Nephron progenitor cell (in vitro differentiated cells): ENCODE measurements around the gene CAMSAP2.

Experiments
- DNase-seq: peaks from one replicate; pipeline ENCODE4 v3.0.0; 2021
- H3K27ac Mint-ChIP-seq: 2 replicates; pipeline ENCODE4 v1.8.0; 2021; ENCODE audit warnings: mild to moderate bottlenecking, moderate library complexity, mixed read lengths
- H3K27me3 Mint-ChIP-seq: 2 replicates; pipeline ENCODE4 v1.8.0; 2021; ENCODE audit warnings: mild to moderate bottlenecking, low read depth, mixed read lengths; ENCODE audit not compliant: poor library complexity
- H3K36me3 Mint-ChIP-seq: 2 replicates; pipeline ENCODE4 v1.8.0; 2021; ENCODE audit warnings: low read depth, mixed read lengths
- H3K4me1 Mint-ChIP-seq: 2 replicates; pipeline ENCODE4 v1.8.0; 2021; ENCODE audit warnings: mixed read lengths
- H3K4me3 Mint-ChIP-seq: 2 replicates; pipeline ENCODE4 v1.8.0; 2021; ENCODE audit warnings: mild to moderate bottlenecking, moderate library complexity, mixed read lengths
- H3K9me3 Mint-ChIP-seq: 2 replicates; pipeline ENCODE4 v1.8.0; 2021; ENCODE audit warnings: mild to moderate bottlenecking, moderate library complexity, mixed read lengths
- TF ChIP-seq, protein P1 (sequence below): fragments of 200-600 bp; sonication (generic); IDR thresholded peaks from 2 replicates; pipeline ENCODE4 v1.5.0; 2021; ENCODE audit warnings: antibody characterized with exemption

The CAMSAP2 gene

DNA sequence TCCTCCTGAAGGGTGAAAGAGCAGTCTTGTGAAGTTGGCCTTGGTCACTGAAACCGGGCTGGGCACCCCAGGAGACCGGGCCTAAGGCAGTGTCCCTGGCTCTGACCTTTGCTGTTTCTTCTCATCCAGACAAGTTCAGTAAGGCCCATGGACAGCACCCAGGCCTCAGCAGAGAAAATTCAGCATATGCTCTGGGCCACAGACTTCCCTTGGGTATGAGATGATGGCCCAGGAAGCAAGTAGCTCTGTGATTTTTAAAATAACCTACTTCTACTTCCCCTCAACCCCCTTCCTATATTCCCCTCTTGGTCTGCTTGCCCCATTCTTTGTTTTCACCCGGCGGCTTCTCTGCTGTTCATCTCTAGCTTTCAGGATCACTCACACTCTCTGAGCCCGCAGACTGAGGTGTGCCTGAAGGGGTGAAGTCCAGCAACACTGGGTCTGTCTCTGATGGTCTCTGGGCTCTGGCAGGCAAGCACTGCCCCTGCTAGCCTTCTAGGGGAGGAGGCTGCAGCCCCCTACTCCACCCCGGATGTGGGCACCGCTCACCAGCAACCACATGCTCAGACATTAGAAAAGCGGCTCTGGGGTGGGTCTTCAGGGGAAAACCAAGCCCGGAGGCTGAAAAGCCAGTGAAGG is 131.2 kb downstream of the CAMSAP2 start:
- peaks cover 4% of the 10 kb centered on the region for H3K36me3 Mint-ChIP-seq
- no peak overlapping the region for H3K4me3 Mint-ChIP-seq
- no peak overlapping the region for H3K27ac Mint-ChIP-seq
- H3K9me3 Mint-ChIP-seq, result no peaks in the 10 kb centered on the region
- peaks cover 41% of the 10 kb centered on the region for H3K4me1 Mint-ChIP-seq
- TF ChIP-seq, protein P1, sequence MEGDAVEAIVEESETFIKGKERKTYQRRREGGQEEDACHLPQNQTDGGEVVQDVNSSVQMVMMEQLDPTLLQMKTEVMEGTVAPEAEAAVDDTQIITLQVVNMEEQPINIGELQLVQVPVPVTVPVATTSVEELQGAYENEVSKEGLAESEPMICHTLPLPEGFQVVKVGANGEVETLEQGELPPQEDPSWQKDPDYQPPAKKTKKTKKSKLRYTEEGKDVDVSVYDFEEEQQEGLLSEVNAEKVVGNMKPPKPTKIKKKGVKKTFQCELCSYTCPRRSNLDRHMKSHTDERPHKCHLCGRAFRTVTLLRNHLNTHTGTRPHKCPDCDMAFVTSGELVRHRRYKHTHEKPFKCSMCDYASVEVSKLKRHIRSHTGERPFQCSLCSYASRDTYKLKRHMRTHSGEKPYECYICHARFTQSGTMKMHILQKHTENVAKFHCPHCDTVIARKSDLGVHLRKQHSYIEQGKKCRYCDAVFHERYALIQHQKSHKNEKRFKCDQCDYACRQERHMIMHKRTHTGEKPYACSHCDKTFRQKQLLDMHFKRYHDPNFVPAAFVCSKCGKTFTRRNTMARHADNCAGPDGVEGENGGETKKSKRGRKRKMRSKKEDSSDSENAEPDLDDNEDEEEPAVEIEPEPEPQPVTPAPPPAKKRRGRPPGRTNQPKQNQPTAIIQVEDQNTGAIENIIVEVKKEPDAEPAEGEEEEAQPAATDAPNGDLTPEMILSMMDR, result no peak
- no peak for DNase-seq
- peaks cover 14% of the 10 kb centered on the region for H3K27me3 Mint-ChIP-seq

DNA sequence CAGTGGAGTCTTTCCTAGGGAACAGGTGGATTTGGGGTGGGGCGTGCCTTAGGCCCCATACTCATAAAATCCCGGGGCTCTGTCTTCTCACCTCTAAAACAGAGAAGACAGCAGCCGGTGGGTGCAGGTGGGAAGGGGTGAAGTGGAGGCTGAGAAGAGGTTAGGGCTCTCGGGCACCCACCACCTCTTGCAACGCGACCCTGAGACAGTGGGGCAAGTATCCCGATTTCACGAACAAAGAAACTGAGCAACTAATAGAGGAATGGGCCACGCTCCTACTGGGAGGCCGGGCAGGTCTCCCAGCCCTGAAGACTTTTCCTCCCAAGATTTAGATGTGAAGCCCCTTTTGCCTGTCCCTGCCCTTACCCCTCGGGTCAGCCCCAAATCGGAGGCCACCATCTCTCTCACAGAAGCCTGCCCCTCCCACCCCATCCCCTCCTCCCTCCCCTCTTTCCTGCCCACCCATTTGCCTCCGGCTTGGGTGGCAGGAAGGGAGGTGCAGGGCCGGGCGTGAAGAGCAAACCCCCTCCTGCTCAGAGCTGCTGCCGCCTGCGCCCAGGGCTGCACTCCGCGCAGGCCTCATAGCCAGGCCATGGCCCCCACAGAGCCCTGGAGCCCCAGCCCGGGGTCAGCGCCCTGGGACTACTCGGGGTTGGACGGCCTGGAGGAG is 133.9 kb downstream of the CAMSAP2 start, which contains the start of gene GPR25:
Gene GPR25, plus strand, starts transcription at position 536 of the 670 bp plus-strand sequence. Its CDS starts 57 bp downstream, at position 593.
- TF ChIP-seq, protein P1, result no peak
- Mint-ChIP-seq H3K27me3 (peaks cover 19% of the 10 kb centered on the region), H3K9me3 (no peaks in the 10 kb centered on the region), H3K4me1 (peaks cover 25% of the 10 kb centered on the region), H3K4me3 (no peak within 1 kb of the TSS), H3K27ac (no peak within 1 kb of the TSS), H3K36me3 (no peaks in the 10 kb centered on the region)
- no peak for DNase-seq

DNA sequence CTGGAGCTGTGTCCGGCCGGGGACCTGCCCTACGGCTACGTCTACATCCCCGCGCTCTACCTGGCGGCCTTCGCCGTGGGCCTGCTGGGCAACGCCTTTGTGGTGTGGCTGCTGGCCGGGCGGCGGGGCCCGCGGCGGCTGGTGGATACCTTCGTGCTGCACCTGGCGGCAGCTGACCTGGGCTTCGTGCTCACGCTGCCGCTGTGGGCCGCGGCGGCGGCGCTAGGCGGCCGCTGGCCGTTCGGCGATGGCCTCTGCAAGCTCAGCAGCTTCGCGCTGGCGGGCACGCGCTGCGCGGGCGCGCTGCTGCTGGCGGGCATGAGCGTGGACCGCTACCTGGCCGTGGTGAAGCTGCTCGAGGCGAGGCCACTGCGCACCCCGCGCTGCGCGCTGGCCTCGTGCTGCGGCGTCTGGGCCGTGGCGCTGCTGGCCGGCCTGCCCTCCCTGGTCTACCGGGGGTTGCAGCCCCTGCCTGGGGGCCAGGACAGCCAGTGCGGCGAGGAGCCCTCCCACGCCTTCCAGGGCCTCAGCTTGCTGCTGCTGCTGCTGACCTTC is 134.5 kb downstream of the CAMSAP2 start:
- Mint-ChIP-seq H3K4me3 (no peak overlapping the region), H3K4me1 (peaks cover 24% of the 10 kb centered on the region), H3K36me3 (no peaks in the 10 kb centered on the region), H3K27me3 (peaks cover 19% of the 10 kb centered on the region), H3K9me3 (no peaks in the 10 kb centered on the region), H3K27ac (no peak overlapping the region)
- no peak for DNase-seq
- TF ChIP-seq, protein P1, result no peak

DNA sequence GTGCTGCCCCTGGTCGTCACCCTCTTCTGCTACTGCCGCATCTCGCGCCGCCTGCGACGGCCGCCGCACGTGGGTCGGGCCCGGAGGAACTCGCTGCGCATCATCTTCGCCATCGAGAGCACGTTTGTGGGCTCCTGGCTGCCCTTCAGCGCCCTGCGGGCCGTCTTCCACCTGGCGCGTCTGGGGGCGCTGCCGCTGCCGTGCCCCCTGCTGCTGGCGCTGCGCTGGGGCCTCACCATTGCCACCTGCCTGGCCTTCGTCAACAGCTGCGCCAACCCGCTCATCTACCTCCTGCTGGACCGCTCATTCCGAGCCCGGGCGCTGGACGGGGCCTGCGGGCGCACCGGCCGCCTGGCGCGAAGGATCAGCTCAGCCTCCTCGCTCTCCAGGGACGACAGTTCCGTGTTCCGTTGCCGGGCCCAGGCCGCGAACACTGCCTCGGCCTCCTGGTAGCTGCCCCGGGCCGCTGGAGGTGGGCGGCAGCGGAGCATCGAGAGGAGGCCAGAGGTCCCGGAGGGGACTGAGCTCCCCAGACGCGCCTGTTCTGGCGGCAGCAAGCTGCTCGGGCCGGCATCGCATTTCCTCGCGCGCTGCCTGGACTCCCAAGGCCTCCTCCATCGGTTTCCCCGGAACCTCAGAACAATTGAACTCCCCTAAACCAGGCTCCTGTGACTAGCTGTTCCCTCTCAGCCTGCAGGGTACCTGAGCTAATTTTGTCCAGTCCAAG is 135.1 kb downstream of the CAMSAP2 start:
- Mint-ChIP-seq H3K36me3 (no peaks in the 10 kb centered on the region), H3K9me3 (no peaks in the 10 kb centered on the region), H3K4me3 (no peak overlapping the region), H3K27me3 (peaks cover 19% of the 10 kb centered on the region), H3K27ac (peak overlapping the region; percentile 41), H3K4me1 (peaks cover 24% of the 10 kb centered on the region)
- TF ChIP-seq, protein P1, result no peak
- DNase-seq, result no peak

DNA sequence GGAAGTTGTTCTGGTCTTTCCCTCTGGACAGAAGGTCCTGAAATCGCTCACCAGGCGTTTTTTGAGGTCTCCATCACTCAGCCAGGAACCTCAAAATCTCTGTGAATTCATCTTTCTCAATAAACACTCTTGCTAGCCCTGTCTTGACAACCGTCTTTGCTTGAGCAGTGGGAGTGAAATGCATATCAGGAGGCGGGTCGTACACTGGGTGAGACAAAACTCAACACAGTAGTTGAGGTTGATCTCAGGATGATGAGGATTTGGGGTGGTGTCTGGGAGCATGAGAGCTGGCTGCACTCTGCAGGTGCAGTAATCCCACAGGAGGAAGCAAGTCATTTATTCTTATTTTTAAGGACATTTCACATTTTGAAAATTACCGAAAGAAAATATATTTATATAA is 136.0 kb downstream of the CAMSAP2 start:
- H3K27me3 Mint-ChIP-seq, result peaks cover 15% of the 10 kb centered on the region
- TF ChIP-seq, protein P1, result no peak
- H3K27ac Mint-ChIP-seq, result peak overlapping the region; percentile 41
- no peaks in the 10 kb centered on the region for H3K36me3 Mint-ChIP-seq
- no peak overlapping the region for H3K4me3 Mint-ChIP-seq
- H3K9me3 Mint-ChIP-seq, result no peaks in the 10 kb centered on the region
- DNase-seq, result no peak
- peaks cover 24% of the 10 kb centered on the region for H3K4me1 Mint-ChIP-seq
